HUES64 (cell line): ENCODE results near the gene TANK.

Source experiments
- H3K27ac ChIP-seq: 2 replicates; pipeline ENCODE4 v1.7.0; 2013; ENCODE audit warnings: low read depth, low read length, inconsistent platforms
- H3K27me3 ChIP-seq: 2 replicates; pipeline ENCODE4 v1.6.1; 2013; ENCODE audit warnings: mild to moderate bottlenecking, low read length; ENCODE audit not compliant: insufficient read depth
- H3K36me3 ChIP-seq: 2 replicates; pipeline ENCODE4 v1.6.1; 2013; ENCODE audit warnings: mild to moderate bottlenecking, low read length; ENCODE audit not compliant: insufficient read depth
- H3K4me1 ChIP-seq: 2 replicates; pipeline ENCODE4 v1.6.1; 2013; ENCODE audit warnings: mild to moderate bottlenecking, low read length, moderate library complexity; ENCODE audit not compliant: insufficient read depth
- H3K4me3 ChIP-seq: 2 replicates; pipeline ENCODE4 v1.5.1; 2013; ENCODE audit warnings: mild to moderate bottlenecking, low read length, moderate library complexity
- H3K9ac ChIP-seq: 2 replicates; pipeline ENCODE4 v1.6.1; 2013; ENCODE audit warnings: mild to moderate bottlenecking, low read depth, low read length
- H3K9me3 ChIP-seq: 2 replicates; pipeline ENCODE4 v1.6.1; 2013; ENCODE audit warnings: low read depth, low read length; ENCODE audit not compliant: insufficient read depth
- WGBS: fragments of 150-250, 120-280 bp; methylation state at CpG from one replicate; pipeline ENCODE4 v1.1.7; 2013; ENCODE audit warnings: missing lambda C conversion rate; 5-methylcytosine and 5-hydroxymethylcytosine counted together

TANK gene

DNA sequence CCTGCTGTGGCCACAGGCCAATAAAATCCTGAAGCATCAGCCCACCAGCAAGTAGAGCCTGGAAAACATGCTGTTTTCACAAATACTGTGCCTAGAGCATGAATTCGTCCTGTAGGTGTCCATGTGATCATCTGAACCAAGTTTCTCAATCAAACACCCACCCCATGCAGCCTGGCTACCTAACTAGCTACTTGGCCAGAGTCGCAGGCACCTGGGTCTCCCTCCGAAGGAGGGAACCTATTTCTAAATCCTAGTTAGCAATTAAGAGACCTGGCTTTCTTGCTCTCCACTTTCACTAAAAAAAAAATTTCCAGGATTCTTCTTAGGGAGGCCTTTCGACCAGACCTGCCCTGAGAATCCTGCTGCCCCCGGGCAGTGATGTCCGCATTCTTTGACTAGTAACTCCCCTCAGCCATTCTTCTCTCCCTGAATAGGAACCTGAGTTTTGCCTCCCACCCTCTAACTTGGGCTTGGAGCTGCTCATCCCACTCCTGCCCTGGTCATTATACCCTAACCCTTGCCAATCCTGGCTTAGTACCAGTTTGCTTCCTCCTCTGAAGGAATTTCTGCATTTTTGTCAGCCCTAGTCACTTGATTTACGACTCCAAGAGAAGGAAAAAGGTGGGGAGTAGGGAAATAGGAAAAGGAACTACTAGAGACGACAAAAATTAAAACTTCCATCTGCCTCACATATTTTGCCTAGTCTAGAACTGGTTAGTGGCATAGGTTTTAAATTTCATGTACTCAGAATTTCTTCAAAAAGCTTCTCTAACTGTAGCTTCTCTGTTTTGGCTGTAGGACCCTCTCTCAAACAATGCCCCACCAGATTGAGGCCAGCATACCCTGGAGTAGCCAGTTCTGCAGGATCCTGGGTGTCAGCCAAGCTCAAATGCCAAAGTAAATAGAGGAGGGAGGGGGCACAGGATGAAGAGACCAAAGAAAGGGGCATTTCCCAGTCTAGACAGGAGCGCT, 25.4 kb upstream of the TANK start:
- Histone ChIP-seq H3K4me1 (peaks cover 22% of the 10 kb centered on the region), H3K4me3 (no peak overlapping the region)

DNA sequence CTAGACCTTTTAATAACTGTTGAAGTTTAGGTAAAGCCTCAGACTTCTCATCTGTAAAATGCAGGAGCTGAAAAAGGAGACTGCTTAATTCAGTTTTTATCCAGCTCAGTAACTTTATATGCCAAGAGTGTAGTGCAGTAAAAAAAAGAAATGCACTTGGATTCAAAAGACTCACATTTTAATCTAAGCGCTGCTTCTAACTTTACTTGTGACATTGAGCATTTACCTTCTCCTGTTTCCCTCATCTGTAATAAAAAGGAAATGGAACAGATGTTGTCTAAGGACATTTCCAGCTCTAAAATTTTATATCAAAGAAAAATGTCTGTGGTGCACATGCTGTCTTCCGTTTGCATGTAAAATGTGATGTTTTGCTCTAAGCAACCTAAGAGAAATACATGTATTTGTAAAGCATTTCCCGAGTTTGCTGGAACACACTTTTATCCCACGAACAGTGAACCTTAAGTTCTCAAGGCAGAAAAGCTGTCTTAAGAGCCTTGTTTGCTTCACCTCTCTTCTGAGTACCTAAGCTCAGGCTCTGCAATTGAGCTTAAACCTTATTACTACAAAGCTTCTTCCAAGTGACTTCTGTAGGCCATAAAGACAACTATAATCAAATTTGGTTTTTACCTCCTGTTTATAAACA, 24.2 kb upstream of the TANK start:
- H3K27me3 ChIP-seq, result no peaks in the 10 kb centered on the region
- no peaks in the 10 kb centered on the region for H3K9me3 ChIP-seq
- H3K27ac ChIP-seq, result no peak overlapping the region
- H3K9ac ChIP-seq, result no peak overlapping the region
- peaks cover 22% of the 10 kb centered on the region for H3K4me1 ChIP-seq
- no peak overlapping the region for H3K4me3 ChIP-seq
- H3K36me3 ChIP-seq, result no peaks in the 10 kb centered on the region
- 86% methylated on average over 4 of the region's 4 CpGs for whole genome bisulfite sequencing

More for the DNA sequence above, 25.4 kb upstream of the TANK start:
- Histone ChIP-seq H3K27ac (no peak overlapping the region), H3K9me3 (no peaks in the 10 kb centered on the region), H3K36me3 (no peaks in the 10 kb centered on the region), H3K27me3 (no peaks in the 10 kb centered on the region), H3K9ac (no peak overlapping the region)
- 72% methylated on average over 8 of the region's 9 CpGs for WGBS

DNA sequence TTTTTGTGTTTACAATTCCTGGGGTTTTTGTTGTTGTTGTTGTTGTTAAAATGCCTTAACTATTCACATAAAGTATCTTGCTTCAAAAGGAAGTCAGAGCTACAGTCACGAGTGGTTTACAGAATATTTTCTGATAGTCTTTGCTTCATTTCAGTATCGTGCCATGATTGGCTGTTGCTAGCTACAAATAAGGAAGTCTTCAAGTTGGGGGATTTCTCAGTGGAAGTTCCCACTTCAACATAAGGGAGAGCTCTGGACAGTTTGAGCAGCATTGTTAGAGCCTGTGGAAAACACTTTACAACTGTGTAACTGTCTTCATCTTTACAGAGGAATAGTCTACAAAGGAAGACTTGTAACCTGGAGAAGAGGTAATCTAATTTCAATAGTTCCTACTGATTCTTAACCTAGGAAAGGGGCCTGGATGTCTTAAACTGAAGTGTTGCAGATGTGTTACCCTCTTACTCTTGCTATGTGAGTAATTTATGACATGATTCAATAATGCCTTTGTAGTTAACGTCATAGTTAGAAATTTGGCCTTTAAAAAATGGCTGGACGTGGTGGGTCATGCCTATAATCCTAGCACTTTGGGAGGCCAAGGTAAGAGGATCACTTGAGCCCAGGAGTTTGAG, 23.4 kb upstream of the TANK start:
- Histone ChIP-seq H3K4me3 (no peak overlapping the region), H3K4me1 (peaks cover 22% of the 10 kb centered on the region), H3K27ac (no peak overlapping the region), H3K36me3 (no peaks in the 10 kb centered on the region), H3K9ac (no peak overlapping the region), H3K9me3 (no peaks in the 10 kb centered on the region), H3K27me3 (no peaks in the 10 kb centered on the region)
- 86% methylated on average over 4 of the region's 4 CpGs for whole genome bisulfite sequencing

DNA sequence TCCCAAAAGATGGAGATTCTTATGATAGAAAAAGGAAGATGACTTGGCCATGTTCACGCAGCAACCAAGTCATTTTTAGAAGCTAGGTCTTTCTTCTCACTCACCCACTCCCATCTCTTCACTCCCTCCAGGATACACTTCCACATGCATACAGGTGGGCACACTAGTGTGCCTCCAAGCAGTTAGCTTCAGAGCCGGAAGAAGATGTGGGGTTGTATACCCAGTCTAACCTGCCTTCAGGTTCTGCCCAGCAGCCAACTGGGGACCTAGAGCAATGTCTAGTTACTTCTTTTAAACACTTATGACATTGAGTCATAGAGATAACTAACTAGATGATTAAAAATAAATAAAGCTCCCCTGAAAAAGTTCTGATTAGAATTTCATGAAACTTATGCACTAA, 21.8 kb upstream of the TANK start:
- H3K36me3 ChIP-seq, result no peaks in the 10 kb centered on the region
- H3K4me3 ChIP-seq, result no peak overlapping the region
- H3K4me1 ChIP-seq, result peaks cover 22% of the 10 kb centered on the region
- WGBS, result 85% methylated on average over 2 of the region's 2 CpGs
- no peaks in the 10 kb centered on the region for H3K27me3 ChIP-seq
- no peak overlapping the region for H3K9ac ChIP-seq
- H3K9me3 ChIP-seq, result no peaks in the 10 kb centered on the region
- H3K27ac ChIP-seq, result no peak overlapping the region

DNA sequence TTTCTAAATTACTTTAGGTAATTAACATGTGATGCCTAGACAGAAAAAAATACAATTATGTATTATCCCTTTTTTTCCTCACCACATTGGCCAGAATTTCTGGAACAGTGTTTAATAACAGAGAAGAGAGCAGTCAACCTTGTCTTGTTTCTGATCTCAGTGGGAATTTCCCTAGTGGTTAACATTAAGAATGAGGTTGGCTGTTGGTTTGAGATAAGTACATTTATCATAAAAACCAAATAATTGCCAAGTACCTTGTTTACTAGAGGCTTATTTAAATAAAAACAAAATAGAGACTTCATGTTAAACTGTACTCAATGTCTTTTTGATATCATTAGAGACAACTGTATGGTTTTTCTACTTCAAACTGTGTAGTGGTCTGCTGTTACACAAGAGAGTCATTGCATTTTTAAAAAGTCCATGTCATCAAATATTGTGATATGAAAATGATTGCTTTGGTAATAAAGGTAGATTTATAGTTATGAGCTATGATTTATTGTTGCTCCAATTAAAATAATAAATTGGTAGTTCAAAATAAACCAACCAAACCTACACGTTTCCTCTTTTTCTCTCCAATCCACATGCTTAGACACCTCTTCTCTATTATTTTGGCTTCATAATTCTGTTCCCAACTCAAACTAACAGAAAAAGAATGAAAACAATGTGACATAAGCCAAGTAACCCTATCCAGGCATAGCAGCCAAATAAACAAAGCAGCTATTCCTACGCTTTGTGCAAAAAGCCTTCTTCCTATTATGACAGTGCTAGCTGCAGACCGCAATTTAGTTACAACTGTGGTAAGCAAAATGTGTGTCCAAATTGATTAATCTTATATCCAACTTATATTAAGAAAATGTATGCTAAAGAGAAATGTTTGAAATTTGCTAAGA, 20.9 kb upstream of the TANK start:
- WGBS, result 95% methylated on average over 2 of the region's 3 CpGs
- H3K4me1 ChIP-seq, result peaks cover 22% of the 10 kb centered on the region
- H3K27ac ChIP-seq, result no peak overlapping the region
- H3K4me3 ChIP-seq, result no peak overlapping the region
- no peak overlapping the region for H3K9ac ChIP-seq
- H3K9me3 ChIP-seq, result no peaks in the 10 kb centered on the region
- no peaks in the 10 kb centered on the region for H3K27me3 ChIP-seq
- H3K36me3 ChIP-seq, result no peaks in the 10 kb centered on the region

DNA sequence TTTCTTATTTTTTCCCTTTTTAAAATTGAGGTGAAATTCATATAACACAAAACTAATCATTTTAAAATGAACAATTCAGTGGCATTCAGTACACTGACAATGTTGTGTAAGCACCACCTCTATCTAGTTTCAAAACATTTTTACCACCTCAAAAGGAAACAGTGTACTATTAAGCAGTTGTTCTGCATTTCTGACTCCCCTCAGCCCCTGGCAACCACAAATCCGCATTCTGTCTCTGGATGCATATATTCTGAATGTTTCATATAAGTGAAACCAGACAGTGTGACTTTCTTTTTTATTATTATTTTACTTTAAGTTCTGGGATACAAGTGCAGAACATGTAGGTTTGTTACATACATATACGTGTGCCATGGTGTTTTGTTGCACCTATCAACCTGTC, 19.2 kb upstream of the TANK start:
- Histone ChIP-seq H3K27ac (no peak overlapping the region), H3K9me3 (no peaks in the 10 kb centered on the region), H3K27me3 (no peaks in the 10 kb centered on the region), H3K4me1 (peaks cover 9% of the 10 kb centered on the region), H3K9ac (no peak overlapping the region), H3K36me3 (no peaks in the 10 kb centered on the region), H3K4me3 (no peak overlapping the region)
- 98% methylated on average over 2 of the region's 2 CpGs for WGBS

DNA sequence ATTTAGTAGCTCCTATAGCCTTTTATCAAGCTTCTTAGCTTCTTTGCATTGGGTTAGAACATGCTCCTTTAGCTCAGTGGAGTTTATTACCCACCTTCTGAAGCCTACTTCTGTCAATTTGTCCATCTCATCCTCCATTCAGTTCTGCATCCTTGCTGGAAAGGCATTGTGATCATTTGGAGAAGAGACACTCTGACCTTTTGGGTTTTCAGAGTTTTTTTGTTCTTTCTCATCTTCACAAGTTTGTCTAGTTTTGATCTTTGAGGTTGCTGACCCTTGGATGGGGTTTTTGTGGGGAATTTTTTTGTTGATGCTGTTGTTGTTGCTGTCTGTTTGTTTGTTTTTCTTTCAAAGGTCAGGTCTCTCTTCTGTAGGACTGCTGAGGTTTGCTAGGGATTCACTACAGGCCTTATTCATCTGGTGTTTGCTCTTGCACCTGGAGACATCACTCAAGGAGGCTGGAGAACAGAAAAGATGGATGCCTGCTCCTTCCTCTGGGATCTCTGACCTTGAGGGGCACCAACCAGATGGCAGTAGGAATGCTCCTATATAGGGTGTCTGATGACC, 13.9 kb upstream of the TANK start:
- no peak overlapping the region for H3K9ac ChIP-seq
- H3K9me3 ChIP-seq, result peaks cover 21% of the 10 kb centered on the region; the same call in 1 of the 2 replicates
- H3K4me3 ChIP-seq, result no peak overlapping the region
- H3K27ac ChIP-seq, result no peak overlapping the region
- H3K4me1 ChIP-seq, result no peaks in the 10 kb centered on the region
- no peaks in the 10 kb centered on the region for H3K27me3 ChIP-seq
- no peaks in the 10 kb centered on the region for H3K36me3 ChIP-seq

DNA sequence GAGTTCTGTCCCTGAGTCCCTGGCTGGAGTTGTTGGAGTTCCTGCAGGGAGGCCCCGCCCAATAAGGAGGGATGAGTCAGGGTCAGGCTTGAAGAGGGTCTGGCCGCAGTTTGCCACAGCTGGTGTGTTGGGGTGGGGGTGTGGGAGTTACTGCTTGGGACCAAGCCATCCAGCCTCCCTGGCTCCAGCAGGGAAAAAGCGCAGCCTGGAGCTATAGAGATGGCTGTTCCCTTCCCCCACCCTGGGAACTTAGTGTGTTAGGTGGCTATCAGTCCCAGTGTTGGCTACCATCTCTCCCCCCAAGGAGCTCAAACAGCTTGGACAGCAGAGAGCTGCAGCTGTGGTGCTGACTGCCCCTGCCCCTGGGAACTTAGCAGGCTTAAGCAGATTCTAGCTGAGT, 13.2 kb upstream of the TANK start:
- Histone ChIP-seq H3K36me3 (no peaks in the 10 kb centered on the region), H3K4me1 (no peaks in the 10 kb centered on the region), H3K9ac (no peak overlapping the region), H3K9me3 (peaks cover 28% of the 10 kb centered on the region; the same call in 1 of the 2 replicates), H3K4me3 (no peak overlapping the region), H3K27ac (no peak overlapping the region), H3K27me3 (no peaks in the 10 kb centered on the region)
- 94% methylated on average over 3 of the region's 3 CpGs for WGBS

DNA sequence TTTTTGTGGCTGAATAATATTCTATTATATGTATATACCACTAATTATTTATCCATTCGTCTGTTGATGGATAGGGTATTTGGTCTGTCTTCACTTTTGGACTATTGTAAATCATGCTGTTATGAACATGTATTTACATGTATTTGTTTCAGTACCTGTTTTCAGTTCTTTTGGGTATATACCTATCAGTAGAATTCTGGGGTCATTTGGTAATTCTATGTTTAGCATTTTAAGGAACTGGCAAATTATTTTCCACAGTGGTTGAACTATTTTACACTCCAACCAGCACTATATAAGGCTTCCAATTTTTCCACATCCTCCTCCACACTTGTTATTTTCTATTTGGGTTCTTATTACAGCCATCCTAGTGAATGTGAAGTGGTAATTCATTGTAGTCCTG, 12.4 kb upstream of the TANK start:
- Histone ChIP-seq H3K4me3 (no peak overlapping the region), H3K27me3 (no peaks in the 10 kb centered on the region), H3K27ac (no peak overlapping the region), H3K36me3 (no peaks in the 10 kb centered on the region), H3K4me1 (no peaks in the 10 kb centered on the region), H3K9ac (no peak overlapping the region), H3K9me3 (peaks cover 36% of the 10 kb centered on the region; the same call in 1 of the 2 replicates)
- WGBS, result no CpG with 5 or more reads among the region's 1 CpG

DNA sequence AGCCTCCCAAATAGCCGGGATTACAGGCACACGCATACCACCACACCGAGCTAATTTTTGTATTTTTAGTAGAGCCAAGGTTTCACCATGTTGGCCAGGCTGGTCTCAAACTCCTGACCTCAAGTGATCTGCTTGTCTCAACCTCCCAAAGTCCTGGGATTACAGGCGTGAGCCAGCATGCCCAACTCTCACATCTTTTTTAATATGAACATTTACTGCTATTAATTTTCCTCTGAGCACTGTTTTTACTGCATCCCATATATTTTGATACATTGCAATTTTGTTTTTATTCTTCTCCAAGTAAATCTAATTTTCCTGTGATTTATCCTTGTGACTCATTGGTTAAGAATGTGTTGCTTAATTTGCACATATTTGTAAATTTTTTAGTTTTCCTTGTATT, 9.5 kb upstream of the TANK start:
- Histone ChIP-seq H3K27ac (no peak overlapping the region), H3K9me3 (peaks cover 39% of the 10 kb centered on the region; the same call in 1 of the 2 replicates), H3K27me3 (no peaks in the 10 kb centered on the region), H3K36me3 (no peaks in the 10 kb centered on the region), H3K4me1 (no peaks in the 10 kb centered on the region), H3K9ac (no peak overlapping the region), H3K4me3 (no peak overlapping the region)
- 96% methylated on average over 4 of the region's 4 CpGs for WGBS
